HG03439 (cell line): Measurements from ENCODE around the gene PLXDC1.

Experiments used
- ATAC-seq: cut with Tn5 transposase; IDR thresholded peaks from one replicate; pipeline ENCODE4 v1.9.1; 2021; ENCODE audit warnings: mild to moderate bottlenecking, moderate library complexity; ENCODE audit not compliant: unreplicated experiment

PLXDC1 gene

DNA sequence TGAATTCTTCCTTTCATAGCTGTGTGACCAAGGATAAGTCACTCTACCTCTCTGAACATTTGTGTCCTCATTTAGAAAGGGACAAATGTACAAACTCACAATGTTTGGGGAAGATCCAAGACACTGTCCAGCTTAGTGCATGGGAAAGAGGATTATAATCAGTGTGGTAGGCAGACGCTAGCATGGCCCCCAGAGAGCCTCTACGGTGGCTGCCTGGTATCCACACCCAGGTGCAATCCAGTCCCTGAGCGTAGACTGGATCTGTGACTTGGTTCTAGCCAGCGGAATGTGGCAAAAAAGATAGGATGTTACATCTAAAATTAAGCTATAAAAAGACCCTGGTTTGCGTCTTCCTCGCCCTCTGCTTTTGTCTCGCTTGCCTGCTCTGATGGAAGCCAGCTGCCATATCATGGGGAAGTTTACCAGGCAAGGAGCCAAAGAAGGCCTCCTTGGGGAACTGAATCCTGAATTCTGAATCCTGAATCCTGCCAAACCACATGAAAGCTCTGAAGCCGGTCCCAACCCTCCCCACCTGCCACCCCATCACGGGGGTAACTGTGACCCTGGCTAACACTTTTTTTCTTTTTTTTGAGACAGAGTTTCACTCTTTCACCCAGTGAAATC is 51.7 kb downstream of the PLXDC1 start:
- ATAC-seq, result no peak

DNA sequence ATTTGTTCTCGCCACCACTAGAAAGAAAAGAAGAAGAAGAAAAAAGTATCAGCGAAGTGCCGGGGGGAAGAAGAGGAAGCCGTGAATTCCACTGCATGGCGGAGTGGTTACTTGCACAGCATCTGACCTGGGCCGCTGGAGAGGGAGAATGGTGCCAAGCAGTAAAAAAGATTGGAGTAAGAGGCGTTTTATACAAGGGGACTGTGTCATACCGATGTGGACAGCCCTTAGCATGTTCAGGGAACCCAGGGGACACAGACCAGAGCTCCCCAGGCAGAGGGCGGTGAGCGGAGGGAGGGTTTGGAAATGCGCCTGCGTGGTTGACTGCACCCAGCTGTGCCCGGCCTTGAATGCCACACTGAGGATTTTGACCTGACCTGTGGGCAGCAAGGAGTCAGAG is 52.8 kb downstream of the PLXDC1 start:
- ATAC-seq, result no peak

DNA sequence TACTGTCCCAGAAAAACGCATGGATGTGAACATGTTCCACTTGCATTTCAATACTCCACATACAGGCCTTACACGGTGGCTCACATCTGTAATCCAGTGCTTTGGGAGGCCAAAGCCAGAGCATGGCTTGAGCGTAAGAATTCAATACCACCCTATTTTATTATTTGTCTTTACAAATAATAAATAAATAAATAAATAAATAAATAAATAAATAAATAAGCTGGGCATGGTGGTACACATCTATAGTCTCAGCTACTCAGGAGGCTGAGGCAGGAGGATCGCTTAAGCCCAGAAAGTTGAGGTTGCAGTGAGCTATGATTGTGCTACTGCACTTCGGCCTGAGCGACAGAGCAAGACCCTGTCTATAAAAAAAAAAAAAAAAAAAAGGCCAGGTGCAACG is 53.9 kb downstream of the PLXDC1 start:
- no peak for ATAC-seq

DNA sequence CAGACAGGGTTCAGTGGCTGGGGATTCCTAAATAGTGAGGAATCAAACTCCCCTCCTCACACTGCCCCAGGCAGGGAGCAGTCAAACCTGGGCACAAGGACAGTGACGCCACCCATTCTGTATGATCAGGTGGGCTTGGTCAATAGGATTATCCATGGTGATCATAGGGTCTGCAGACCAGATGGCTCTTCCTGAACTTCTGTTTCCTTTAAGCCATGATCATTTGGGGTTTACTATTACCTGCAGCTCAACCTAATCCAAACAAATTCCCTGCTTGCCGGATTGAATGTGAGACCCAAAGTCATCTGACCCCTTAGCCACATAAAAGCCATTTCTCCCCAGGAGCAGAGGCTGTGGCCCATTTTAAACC is 54.3 kb downstream of the PLXDC1 start:
- no peak for ATAC-seq

DNA sequence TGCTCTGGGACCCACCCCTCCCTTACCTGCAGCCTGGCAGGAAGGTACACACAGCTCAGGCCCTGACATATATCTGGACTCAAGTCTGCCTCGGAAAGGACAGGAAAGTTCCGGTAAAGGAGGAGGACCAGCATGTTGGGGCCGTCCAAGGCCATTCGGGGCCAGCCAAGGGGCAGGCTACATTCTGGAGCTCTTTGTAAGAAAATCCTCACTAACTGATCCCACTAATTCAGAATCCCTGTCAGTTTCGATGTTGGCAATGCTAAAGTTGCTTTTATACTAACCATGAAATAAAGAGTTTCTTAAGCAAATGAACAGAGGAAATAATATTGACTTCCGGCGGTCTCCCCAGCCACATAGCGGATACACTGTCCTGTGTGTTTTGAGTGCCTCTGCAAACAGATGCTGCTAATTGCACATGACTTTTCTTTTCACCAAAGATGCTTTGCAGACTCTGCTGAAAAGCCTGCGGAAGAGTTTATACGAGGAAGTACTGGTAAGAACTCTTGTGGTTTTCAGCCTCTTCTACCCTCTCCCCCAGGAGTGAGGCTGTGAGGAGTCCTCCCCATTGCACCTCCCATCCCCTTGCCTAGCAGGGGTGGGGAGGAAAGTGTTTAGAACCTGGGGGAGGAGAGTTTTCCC is 54.8 kb downstream of the PLXDC1 start:
- no peak for ATAC-seq

DNA sequence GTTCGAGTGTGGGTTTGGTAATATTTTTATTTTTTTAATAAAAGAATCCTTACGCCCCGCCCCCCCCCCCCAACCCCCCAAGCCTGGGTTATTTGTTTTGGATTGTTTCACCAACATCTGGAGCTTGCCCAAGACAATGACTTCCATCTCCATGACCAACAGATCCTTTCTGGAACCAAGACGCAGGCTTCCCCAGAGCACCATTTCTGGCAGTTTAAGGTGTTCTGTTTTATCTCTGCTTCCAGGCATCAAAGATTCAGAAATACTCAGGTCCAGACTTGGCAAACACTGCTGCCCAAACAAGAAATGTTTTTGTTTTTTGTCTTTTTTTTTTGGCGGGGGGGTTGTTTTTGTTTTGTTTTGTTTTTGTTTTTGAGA is 56.1 kb downstream of the PLXDC1 start:
- no peak for ATAC-seq

DNA sequence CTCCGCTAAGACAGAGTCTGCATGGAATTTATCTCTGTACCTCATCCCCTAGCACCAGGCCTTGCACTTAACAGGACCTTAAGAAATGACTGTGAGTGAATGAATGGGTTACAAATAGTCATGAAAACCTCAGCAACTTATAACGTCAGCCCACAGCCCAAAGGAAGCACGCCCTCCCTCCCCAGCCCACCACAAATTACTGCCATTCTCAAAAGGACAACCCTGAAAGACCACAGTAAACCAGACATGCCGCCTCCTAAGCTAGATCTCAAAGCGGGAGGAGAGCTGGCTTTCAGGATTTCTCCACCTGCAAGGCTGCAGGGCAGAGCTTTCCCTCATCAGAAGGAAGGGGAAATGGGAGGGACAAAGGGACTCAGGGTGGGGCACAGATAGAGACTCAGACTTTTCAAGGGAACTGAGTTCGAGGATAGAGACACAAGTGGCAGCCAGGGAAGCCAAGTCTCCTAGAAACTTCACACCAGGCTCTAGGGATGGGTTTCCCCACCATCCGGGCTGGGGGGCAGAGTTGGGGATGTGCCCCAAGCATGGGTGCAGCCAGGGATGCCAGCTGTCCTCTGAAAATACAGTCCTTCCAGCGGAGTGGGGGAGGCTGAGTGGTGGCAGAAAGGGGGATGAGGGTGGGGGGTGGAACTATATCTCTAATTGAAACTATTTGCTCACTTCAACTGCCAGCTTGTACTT is 56.7 kb downstream of the PLXDC1 start:
- no peak for ATAC-seq

DNA sequence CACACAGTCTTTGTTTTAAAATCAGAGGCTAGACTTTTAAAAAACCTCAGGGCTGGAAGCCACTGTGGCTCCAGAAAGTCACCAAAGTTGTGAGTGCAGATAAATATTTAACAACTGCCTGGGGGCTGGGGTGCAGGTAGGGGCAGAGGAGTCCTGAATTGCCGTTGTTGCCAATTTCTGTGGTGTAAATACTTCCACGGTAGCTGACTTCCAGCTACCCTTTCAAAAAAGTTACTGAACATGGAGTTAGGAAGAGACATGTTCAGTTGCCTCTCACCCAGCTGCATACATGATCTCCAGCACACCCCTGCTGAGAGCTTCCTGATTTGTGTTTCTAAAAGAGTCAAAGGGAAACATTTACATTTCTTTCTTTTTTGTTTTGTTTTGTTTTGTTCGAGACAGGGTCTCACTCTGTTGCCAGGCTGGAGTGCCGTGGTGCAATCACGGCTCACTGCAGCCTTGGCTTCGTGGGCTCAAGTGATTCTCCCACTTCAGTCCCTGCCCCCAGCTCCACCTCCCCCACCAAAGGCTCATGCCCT is 58.7 kb downstream of the PLXDC1 start:
- no peak for ATAC-seq

DNA sequence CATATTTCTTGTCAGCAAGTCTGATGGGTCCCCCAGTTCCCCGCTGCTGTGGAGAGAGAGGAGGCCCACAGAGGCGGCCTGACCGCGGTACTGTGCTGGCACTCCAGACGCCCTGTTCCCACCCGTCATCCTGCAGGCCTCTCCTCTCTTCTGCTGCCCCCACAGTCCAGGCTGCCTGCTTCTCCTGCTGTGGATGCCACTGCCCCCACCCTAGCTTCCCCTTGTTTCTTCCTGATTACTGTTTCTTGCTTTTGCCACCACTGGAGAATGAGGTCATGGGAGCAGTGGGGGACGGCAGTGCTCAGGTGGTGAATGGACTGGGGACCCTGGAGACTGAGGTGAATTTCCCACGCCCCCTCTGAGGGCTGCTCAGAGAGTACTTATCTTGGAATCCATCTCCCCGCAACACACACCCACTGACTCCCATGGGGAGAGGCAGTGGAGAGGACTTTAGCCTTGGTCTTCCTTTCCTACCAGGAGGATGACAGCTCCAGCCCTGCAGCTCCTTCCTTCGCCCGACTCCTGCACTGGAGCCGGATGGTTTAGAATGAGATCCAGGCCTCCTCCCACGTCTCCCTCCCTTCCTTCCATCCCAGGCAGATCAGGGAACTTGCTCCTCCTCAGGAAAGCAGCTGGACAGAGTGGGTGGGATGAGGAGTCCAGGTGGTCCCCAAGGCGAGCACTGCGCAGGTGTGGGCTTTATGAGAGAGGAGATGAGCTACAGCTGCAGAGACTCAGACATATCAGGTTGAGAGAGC is 60.4 kb downstream of the PLXDC1 start:
- ATAC-seq, result no peak

DNA sequence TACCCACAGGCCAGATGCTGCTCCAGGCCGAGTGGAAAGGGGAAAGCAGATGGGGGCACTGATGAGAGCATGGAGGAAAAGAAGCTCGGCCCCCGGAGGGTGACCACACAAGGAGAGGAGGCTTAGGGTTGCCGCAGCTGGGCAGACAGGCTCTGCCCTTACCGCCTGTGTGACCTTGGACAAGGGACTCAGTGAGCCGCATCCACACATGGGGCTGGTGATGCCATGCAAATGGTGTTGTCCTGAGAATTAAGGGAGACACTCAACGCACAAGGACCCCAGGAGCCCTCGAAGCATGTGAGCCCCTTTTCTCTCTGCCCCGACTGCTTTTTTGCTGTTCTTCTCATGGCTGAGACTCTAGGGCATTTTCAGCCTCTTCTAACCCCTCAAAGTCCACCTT is 61.0 kb downstream of the PLXDC1 start:
- no peak for ATAC-seq

DNA sequence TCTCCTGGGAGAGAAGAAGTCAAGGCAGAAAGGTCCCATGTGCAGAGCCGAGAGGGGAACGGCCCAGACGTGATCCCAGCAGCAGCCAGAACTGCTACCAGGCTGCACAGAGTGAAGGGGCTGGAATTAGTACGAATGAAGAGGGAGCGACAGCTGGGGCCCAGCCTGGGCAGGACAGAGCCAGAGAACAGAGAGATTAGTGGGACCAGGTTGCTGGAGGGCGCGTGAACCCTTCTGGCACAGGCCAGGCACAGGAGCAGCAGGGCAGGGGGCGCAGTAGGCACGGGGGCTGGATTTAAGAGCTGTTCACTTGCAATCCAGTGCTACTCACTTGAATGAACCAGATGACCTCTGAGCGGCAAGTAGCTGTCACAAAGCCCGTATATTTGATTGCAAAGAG is 66.9 kb downstream of the PLXDC1 start:
- ATAC-seq, result no peak

DNA sequence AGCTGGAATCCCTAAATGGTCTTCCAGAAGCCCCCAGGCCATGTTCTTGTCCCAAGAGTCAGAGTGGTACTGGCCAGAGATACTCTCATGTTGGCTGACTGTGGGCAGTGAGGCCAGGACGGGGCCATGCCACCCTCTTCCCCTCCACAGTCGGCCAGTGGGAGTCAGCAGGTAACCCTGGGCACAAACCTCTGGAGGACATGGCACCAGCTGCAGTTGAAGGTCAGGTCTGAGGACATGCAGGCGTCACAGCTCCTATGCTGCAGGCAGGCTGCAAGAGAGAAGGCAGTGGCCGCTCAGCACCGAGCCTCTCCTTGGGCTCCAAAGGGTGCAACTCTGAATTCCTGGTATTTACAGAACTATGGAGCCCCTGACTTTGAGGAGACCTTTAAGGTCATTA is 68.2 kb downstream of the PLXDC1 start:
- ATAC-seq, result no peak

DNA sequence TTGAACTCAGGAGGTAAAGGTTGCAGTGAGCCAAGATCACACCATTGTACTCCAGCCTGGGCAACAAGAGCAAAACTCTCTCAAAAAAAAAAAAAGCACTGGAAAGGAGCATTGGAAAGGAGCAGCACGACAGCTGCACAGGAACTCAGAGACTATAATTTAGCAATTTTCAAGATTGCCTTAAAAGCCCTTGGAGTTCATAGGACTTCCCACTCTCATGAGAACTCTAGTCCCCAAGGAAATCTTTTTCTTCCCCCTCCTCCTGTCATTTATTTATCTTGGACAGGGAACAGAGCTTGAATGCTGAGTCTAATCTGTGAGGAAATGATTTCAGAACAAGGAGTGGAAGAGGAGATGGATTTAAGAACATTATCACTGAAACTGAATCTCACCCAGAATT is 69.0 kb downstream of the PLXDC1 start:
- no peak for ATAC-seq

DNA sequence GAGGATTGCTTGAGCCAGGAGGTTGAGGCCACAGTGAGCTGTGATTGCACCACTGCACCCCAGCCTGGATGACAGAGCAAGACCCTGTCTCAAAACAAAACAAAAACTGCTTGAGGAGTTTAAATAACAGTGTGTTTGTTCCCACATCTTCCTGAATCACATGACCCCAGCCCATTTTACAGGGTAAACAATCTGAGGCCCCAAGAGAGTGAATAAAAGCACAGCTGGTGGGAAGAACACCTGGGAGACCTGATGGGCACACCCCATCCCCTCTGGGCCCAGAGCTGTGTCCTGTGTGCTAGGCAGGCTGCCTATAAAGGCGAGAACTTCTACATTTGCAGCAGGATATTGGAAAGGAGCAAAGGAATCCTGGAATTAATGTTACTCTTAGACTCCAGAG is 69.6 kb downstream of the PLXDC1 start:
- no peak for ATAC-seq

DNA sequence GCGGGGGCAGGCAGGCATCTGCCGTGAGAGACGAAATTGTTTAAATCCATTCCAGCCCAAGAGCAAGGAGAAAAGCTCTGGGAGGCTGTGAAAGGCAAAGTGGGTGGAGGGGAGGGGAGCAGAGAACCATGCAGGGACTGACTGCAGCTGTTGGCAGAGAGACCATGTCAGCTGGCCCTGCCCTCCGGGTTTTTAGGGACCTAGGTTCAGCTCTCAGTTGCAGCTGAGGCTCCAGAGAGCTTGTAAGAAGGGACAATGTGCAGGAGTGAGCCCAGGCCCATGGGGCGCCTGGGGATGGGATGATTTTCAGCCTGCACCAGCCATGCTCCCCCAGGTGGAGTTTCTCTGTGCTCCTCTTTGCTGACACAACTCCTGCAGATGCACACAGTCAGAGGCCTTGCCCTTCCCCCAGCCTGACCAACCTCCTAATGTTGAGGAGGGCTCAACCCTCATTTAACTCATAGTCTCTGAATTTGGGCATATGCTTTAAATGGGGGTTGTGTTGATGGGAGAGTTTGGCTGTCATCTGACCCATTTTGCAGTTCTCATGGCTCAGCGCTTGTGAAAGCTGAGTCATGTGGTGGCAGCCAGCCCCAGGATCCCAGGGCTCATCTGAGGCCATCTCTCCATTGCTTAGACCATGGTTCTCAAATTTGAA is 70.9 kb downstream of the PLXDC1 start:
- no peak for ATAC-seq

DNA sequence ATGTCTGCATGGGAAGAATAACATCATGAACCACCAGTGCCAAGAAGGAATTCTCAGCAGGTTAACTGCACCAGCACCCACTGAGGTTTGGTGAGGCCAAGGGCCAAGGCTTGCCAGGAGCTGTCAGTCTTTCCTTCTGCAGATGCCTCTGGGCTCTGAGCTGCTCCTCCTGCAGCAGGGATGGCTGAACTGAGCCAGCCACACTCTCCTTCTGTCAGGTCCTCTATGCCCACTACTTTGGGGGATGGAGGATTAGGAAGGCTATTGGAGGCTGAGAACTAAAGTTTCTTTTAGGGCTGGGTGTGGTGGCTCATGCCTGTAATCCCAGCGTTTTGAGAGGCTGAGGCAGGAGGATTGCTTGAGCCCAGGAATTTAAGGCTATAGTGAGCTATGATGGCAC is 71.6 kb downstream of the PLXDC1 start:
- no peak for ATAC-seq

DNA sequence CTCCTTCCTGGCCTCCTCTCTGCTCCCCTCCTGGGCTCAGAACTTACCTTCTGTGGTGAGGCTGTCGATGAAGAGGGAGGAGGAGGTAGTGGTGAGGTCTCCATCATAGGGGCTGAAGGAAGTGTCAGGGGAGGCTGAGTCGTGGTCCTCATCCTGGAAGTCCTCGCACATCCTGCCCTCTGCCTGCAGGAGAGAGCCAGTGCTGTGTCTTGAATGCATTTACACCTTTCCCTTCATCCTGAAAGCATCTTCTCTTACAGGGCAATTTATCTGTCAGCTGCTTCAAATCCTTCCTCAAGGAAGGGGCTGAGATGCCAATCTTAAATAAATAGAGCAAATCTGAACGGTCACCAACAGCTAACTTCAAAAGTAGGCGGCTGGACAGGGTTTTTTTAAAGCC is 73.6 kb downstream of the PLXDC1 start:
- ATAC-seq, result no peak

DNA sequence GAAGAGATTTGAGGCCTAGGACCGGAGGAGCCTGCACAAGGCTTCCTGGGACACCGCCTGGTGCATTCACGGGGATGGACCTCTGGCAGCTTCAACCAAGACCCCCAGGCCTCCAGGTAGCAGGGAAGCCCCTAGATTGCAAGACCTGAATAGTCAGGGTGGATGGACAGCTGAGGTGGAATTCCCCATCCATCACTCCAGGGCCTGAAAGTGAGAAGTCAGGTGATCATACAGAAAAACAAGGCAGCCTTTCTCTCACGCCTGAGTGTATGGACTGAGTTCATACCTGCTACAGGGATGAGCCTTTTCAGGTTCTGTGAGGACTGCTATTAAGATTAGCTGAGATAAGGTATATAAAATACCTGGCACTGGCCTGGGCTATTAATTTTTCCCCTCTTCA is 74.2 kb downstream of the PLXDC1 start:
- no peak for ATAC-seq

DNA sequence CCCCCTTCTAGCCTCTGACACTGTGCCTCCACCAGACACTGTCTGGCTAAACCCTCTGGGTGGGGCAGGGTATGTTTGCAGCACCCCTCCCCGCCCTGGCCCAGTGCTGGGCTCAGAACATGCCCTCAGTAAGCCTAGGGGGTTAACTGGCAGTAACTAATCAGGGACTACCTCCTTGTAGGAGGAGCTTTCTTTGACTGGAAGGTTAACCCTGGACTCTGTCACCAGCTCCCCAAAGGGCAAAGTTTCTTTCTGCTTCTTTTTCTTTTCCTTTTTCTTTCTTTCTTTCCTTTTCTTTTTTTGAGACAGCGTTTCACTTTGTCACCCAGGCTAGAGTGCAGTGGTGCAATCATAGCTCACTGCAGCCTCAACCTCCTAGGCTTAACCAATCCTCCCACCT is 76.8 kb downstream of the PLXDC1 start:
- ATAC-seq, result no peak

DNA sequence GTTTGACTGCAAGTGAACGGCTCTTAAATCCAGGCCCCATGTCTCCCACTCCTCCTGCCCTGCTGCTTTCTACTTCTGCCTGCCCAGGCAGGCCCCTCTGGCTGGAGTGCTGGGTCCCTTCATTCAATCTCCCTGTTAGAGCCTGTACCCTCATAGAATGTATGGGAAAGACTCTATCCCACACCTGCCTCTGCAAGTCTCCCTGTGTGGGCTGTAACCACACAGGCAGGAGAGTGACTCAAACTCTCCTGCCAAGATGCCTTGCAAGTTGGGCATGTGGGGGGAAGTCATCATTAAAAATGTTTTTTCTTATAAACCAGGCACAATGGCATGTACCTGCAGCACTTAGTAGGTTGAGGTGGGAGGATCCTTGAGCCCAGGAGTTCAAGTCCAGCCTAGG is 77.5 kb downstream of the PLXDC1 start:
- ATAC-seq, result no peak

DNA sequence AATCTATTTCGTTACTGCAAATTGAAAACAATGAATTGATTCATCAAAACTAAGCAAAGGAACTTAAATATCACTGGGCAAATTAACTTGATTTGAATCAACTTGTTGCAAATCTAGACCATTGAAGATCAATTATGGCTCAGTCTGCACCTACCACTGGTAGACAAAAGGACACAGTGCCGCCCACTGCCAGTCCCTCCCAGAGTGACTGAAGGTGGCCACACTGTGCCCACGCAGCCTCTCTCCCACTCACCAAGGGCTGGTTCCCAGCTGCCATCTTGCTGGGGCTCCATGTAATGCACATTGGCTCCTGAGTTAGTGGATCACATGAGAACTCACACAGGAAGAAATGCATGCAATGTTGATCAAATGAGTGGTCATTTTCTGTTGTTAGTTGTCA is 78.1 kb downstream of the PLXDC1 start:
- ATAC-seq, result no peak
